Peyer's patch (tissue), 4 donors: ENCODE measurements around the gene PLAU. TPM values are rescaled to one million over a fixed set of nuclear protein-coding genes. Genes with fewer than 3 reads are reported as not detected.
"Not testable (repeated sequence)": the region's sequence is repeated elsewhere in the genome, so short reads cannot be mapped to it uniquely, and the experiment has no call there.

Experiments
- DNase-seq, 3 donors: peaks; one replicate each; pipeline ENCODE4 v3.0.0-alpha.2; 2017 to 2019
- H3K27ac ChIP-seq, 4 donors: fragments of 200-600 bp; sonication (generic); one replicate each; pipeline ENCODE4 v1.5.1; 2016 to 2019
- H3K27me3 ChIP-seq, 2 donors: fragments of 200-600 bp; sonication (generic); one replicate each; pipeline ENCODE4 v1.5.1; 2019
- H3K36me3 ChIP-seq, 3 donors: fragments of 200-600 bp; sonication (generic); one replicate each; pipeline ENCODE4 v1.5.1; 2016 to 2019
- H3K4me1 ChIP-seq, 4 donors: fragments of 200-600 bp; sonication (generic); one replicate each; pipeline ENCODE4 v1.5.1; 2016 to 2019
- H3K4me3 ChIP-seq, 4 donors: fragments of 200-600 bp; sonication (generic); 1 replicate in 3 of 4; 2 replicates in 1 of 4; pipeline ENCODE4 v1.5.1; 2016 to 2019; ENCODE audit warnings: mild to moderate bottlenecking in 1 of 4
- H3K9me3 ChIP-seq, 4 donors: fragments of 200-600 bp; sonication (generic); one replicate each; pipeline ENCODE4 v1.5.1; 2016 to 2019; ENCODE audit warnings: mild to moderate bottlenecking in 1 of 4
- CTCF ChIP-seq, 6 experiments: fragments of 450-650 bp in 4 of 6; fragments of 200-600 bp in 2 of 6; sonication (generic) in 1 of 6; IDR thresholded peaks; one replicate each; pipeline ENCODE4 v1.5.1; 2017 to 2019; ENCODE audit warnings: antibody characterized with exemption in 6 of 6, mild to moderate bottlenecking in 3 of 6, moderate library complexity in 1 of 6
- POLR2A ChIP-seq, 2 donors: fragments of 450-650 bp; IDR thresholded peaks; one replicate each; pipeline ENCODE4 v1.5.1; 2017; ENCODE audit warnings: antibody characterized with exemption in 2 of 2, mild to moderate bottlenecking in 2 of 2, moderate library complexity in 2 of 2
- total RNA-seq, 4 donors: library from RNA; depleted of rRNA; stranded (reverse); fragments of >200 nt; gene quantifications; one replicate each; pipeline ENCODE4 v1.1.0, GENCODE V29; 2016

The PLAU gene
- total RNA-seq, 4 donors from 2014 or later, result 0.53 to 6.6 (median 2.7) TPM

- Histone ChIP-seq H3K27ac (peak overlapping the region; percentile 49 to 77 (median 56)), H3K4me1 (peaks cover 0 to 24% (median 12%) of the 10 kb centered on the region in 4 donors), H3K4me3 (no peak overlapping the region), H3K9me3 (no peaks in the 10 kb centered on the region), H3K27me3 (no peaks in the 10 kb centered on the region), H3K36me3 (no peaks in the 10 kb centered on the region)
- TF ChIP-seq CTCF (IDR thresholded peaks at IDR 0.05), result no peak
- no peak for TF ChIP-seq POLR2A (IDR thresholded peaks at IDR 0.05)
- DNase-seq, result peak in 2 of 3 donors; percentile 55 to 56
These were observed 45.8 kb downstream of the PLAU start for GRCh38 chr10:73956476-73957359.

GRCh38 chr10:73959484-73960243 is 48.7 kb downstream of the PLAU start:
- H3K27me3 ChIP-seq, result no peaks in the 10 kb centered on the region
- no peak for DNase-seq
- H3K4me3 ChIP-seq, result no peak overlapping the region
- H3K4me1 ChIP-seq, result peaks cover 0 to 24% (median 12%) of the 10 kb centered on the region in 4 donors
- no peaks in the 10 kb centered on the region for H3K9me3 ChIP-seq
- peak overlapping the region in 2 of 4 donors; percentile 38 to 77 for H3K27ac ChIP-seq
- TF ChIP-seq CTCF (IDR thresholded peaks at IDR 0.05), result no peak
- no peak for TF ChIP-seq POLR2A (IDR thresholded peaks at IDR 0.05)
- no peaks in the 10 kb centered on the region for H3K36me3 ChIP-seq

DNA sequence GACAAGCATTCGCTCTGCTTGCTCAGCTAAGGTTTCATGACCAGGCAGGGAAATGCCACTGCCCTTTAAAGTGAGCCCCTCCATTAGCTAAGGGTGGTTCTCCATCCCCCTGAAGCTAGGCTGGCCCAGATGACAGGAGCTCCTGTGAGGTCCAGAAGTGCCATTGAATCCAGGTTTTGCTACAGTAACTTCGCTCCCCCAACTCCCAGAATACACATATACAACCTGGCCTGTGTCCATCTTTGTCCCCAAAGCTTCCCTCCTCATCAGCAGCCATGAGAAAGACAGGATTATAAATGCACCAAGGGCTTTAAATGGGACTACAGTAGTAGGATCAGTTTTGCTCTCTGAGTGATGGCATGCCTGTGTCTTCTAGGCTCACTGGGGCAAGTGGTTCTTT is 51.5 kb downstream of the PLAU start:
- DNase-seq, result no peak
- Histone ChIP-seq H3K9me3 (no peaks in the 10 kb centered on the region), H3K4me1 (peaks cover 3 to 18% (median 10%) of the 10 kb centered on the region in 4 donors), H3K27ac (no peak overlapping the region), H3K36me3 (no peaks in the 10 kb centered on the region), H3K4me3 (no peak overlapping the region), H3K27me3 (no peaks in the 10 kb centered on the region)
- no peak for TF ChIP-seq POLR2A (IDR thresholded peaks at IDR 0.05)
- no peak for TF ChIP-seq CTCF (IDR thresholded peaks at IDR 0.05)

DNA sequence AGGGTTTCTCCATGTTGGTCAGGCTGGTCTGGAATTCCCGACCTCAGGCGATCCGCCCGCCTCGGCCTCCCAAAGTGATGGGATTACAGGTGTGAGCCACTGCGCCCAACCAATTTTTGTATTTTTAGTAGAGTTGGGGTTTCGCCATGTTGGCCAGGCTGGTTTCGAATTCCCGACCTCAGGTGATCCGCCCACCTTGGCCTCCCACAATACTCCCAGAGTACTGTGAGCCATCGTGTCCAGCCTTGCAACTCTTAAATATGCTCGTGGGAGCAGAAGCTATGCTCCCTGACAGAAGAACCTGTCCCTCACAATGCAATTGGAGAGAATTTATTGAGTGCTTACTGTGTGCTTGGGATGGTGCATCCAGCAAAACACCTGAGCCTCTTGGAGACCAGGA is 52.6 kb downstream of the PLAU start:
- H3K4me3 ChIP-seq, H3K9me3 ChIP-seq, H3K27me3 ChIP-seq, H3K36me3 ChIP-seq, H3K27ac ChIP-seq, DNase-seq: not testable (repeated sequence)
- H3K4me1 ChIP-seq, result peaks cover 0 to 22% (median 7%) of the 10 kb centered on the region in 4 donors

DNA sequence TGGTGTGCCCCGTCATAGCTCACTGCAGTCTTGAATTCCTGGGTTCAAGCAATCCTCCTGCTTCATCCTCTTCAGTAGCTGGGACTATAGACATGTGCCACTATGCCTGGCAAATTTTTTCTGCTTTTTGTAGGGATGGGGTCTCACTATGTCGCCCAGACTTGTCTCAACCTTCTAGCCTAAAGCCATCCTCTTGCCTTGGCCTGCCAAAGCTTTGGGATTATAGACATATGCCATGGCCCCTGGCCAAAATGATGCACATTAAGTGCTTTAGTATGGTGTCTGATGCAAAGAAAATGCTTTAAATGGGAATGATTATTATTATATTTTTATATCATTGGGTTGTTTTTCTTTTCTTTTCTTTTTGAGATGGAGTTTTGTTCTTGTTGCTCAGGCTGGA is 53.8 kb downstream of the PLAU start:
- TF ChIP-seq CTCF (IDR thresholded peaks at IDR 0.05), result no peak
- no peak for TF ChIP-seq POLR2A (IDR thresholded peaks at IDR 0.05)
- no peak for DNase-seq
- Histone ChIP-seq H3K27ac (no peak overlapping the region), H3K4me3 (no peak overlapping the region), H3K9me3 (no peaks in the 10 kb centered on the region), H3K27me3 (no peaks in the 10 kb centered on the region), H3K36me3 (no peaks in the 10 kb centered on the region), H3K4me1 (peaks cover 0 to 22% (median 5%) of the 10 kb centered on the region in 4 donors)

DNA sequence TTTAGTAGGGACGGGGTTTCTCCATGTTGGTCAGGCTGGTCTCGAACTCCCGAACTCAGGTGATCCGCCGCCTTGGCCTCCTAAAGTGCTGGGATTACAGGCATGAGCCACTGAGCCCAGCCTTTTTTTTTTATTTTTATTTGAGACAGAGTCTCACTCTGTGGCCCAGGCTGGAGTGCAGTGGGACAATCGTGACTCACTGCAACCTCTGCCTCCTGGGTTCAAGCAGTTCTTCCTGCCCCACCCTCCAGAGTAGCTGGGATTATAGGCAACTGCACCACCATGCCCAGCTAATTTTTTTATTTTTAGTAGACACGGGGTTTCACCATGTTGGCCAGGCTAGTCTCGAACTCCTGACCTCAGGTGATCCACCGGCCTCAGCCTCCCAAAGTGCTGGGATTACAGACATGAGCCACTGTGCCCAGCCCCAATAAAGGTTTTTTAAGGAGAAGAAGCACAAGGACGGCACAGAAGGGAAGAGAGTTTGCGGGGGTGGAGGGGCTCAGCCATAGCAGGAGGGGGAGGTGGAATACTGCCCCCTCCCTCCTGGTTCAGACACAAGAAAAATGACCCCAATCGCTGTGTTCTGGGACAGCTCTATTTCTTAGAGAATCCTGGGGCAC is 54.4 kb downstream of the PLAU start:
- DNase-seq, result peak in 1 of 3 donors; percentile 59
- not testable (repeated sequence) for H3K9me3 ChIP-seq, H3K4me3 ChIP-seq, H3K27me3 ChIP-seq, H3K36me3 ChIP-seq
- Histone ChIP-seq H3K4me1 (peaks cover 0 to 22% (median 5%) of the 10 kb centered on the region in 4 donors), H3K27ac (peak overlapping the region; percentile 63 to 93 (median 76))
